Right lobe of liver (tissue), 6 donors: Measurements from ENCODE around the gene ERG28. TPM values are rescaled to one million over a fixed set of nuclear protein-coding genes. Genes with fewer than 3 reads are reported as not detected.
A peak's percentile ranks its signal among the peaks of the same experiment; 100 is the strongest.

ENCODE experiments used
- ATAC-seq, 4 donors: fragments of 200-7000 bp; cut with Tn5 transposase; one replicate each; pipeline ENCODE4 v1.9.1; 2020; ENCODE audit warnings: mild to moderate bottlenecking in 4 of 4, moderate library complexity in 4 of 4
- DNase-seq, 3 donors: peaks; one replicate each; pipeline ENCODE4 v3.0.0-alpha.2; 2020
- H3K27ac ChIP-seq, 3 donors: fragments of 200-600 bp; one replicate each; pipeline ENCODE4 v1.8.0; 2022
- H3K27me3 ChIP-seq, 2 donors: fragments of 200-600 bp; one replicate each; pipeline ENCODE4 v1.8.0; 2022
- H3K36me3 ChIP-seq, 4 donors: fragments of 200-600 bp; sonication (generic) in 1 of 4; one replicate each; pipeline versions ENCODE4 v1.5.1 to v1.8.0; 2017 to 2022; ENCODE audit warnings: control low read depth in 1 of 4
- H3K4me1 ChIP-seq, 4 donors: fragments of 200-600 bp; sonication (generic) in 1 of 4; one replicate each; pipeline versions ENCODE4 v1.5.1 to v1.8.0; 2017 to 2022; ENCODE audit warnings: control low read depth in 1 of 4
- H3K4me3 ChIP-seq, 3 donors: fragments of 200-600 bp; one replicate each; pipeline ENCODE4 v1.8.0; 2022
- H3K9me3 ChIP-seq, 4 donors: fragments of 200-600 bp; sonication (generic) in 1 of 4; one replicate each; pipeline versions ENCODE4 v1.5.1 to v1.8.0; 2017 to 2022; ENCODE audit warnings: control low read depth in 1 of 4
- CTCF ChIP-seq, 4 donors: fragments of 200-600 bp in 3 of 4; fragments of 450-650 bp in 1 of 4; IDR thresholded peaks; one replicate each; pipeline versions ENCODE4 v1.5.1 to v1.8.0; 2016 to 2022; ENCODE audit warnings: antibody characterized with exemption in 4 of 4, mild to moderate bottlenecking in 2 of 4
- POLR2A ChIP-seq: fragments of 450-650 bp; IDR thresholded peaks from one replicate; pipeline ENCODE4 v1.6.1; 2017; ENCODE audit warnings: antibody characterized with exemption, mild to moderate bottlenecking
- WGBS: methylation state at CpG from one replicate; pipeline ENCODE4 v1.1.6; 2018; ENCODE audit warnings: low coverage, low lambda C conversion rate; ENCODE audit not compliant: insufficient coverage; ENCODE audit errors: missing lambda C conversion rate; 5-methylcytosine and 5-hydroxymethylcytosine counted together
- intact Hi-C, 2 donors: fragments of 100-400 bp; cut with DNase I; formaldehyde crosslinking; loops; one replicate each; pipeline versions ENCODE4 v1.11.2 to v1.14.1; 2022
- total RNA-seq, 6 experiments: library from RNA; depleted of rRNA in 2 of 6; stranded (reverse); fragments of >200 nt in 2 of 6; fragmentation: NEBNext Ultra II Directional in 3 of 6; extraction: Animal tissue kit (Norgen Biotek cat#: 25700) in 3 of 6; gene quantifications; one replicate each; pipeline versions ENCODE4 v1.1.0 to v1.2.4, GENCODE V29; 2016 to 2023
- donor health status: DM: no; HTN: yes; CAD: no.
- donor health status: DM: no; HTN: no; CAD: no.
- donor health status: DM: no; HTN: no; CAD: no.
- donor health status: DM: no; HTN: yes; CAD: no.
- donor health status: DM: no; HTN: yes; CAD: no.

Gene ERG28
- total RNA-seq, 6 experiments from 2014 or later = 7.9 to 31.5 (median 20.1) TPM

GRCh38 chr14:75685910-75686309 lies 25.2 kb upstream of the ERG28 start:
- Histone ChIP-seq H3K27me3 (no peaks in the 10 kb centered on the region), H3K27ac (no peak overlapping the region), H3K36me3 (peaks cover 0 to 22% (median 7%) of the 10 kb centered on the region in 4 donors), H3K4me3 (no peak overlapping the region), H3K4me1 (peaks cover 0 to 11% (median 0%) of the 10 kb centered on the region in 4 donors), H3K9me3 (no peaks in the 10 kb centered on the region)
- peak in 1 of 4 donors; percentile 57 for ATAC-seq
- 21% methylated on average over 2 of the region's 2 CpGs for WGBS
- TF ChIP-seq CTCF (IDR thresholded peaks at IDR 0.05) = no peak
- TF ChIP-seq POLR2A = no peak
- intact Hi-C loops = no loop called here
- DNase-seq = no peak

GRCh38 chr14:75675265-75675960 lies 14.7 kb upstream of the ERG28 start:
- no peaks in the 10 kb centered on the region for H3K27me3 ChIP-seq
- no peaks in the 10 kb centered on the region for H3K9me3 ChIP-seq
- ATAC-seq = no peak
- H3K27ac ChIP-seq = no peak overlapping the region
- no peak for DNase-seq
- WGBS = 80% methylated on average over 2 of the region's 2 CpGs
- H3K4me1 ChIP-seq = no peaks in the 10 kb centered on the region
- TF ChIP-seq POLR2A = no peak
- no peak for TF ChIP-seq CTCF (IDR thresholded peaks at IDR 0.05)
- H3K36me3 ChIP-seq = peaks cover 0 to 1% (median 0%) of the 10 kb centered on the region in 4 donors
- H3K4me3 ChIP-seq = no peak overlapping the region
- intact Hi-C loops = no loop called here

- WGBS = 59% methylated on average over 4 of the region's 4 CpGs
These were observed 12.8 kb upstream of the ERG28 start for GRCh38 chr14:75673345-75674035.

GRCh38 chr14:75672605-75673192 lies 12.0 kb upstream of the ERG28 start:
- WGBS = 67% methylated on average over 1 of the region's 1 CpG
- no peak for TF ChIP-seq CTCF (IDR thresholded peaks at IDR 0.05)
- no peak for TF ChIP-seq POLR2A
- Histone ChIP-seq H3K27me3 (no peaks in the 10 kb centered on the region), H3K36me3 (peaks cover 0 to 16% (median 0%) of the 10 kb centered on the region in 4 donors), H3K9me3 (no peaks in the 10 kb centered on the region), H3K27ac (no peak overlapping the region), H3K4me3 (no peak overlapping the region), H3K4me1 (no peaks in the 10 kb centered on the region)
- no peak for DNase-seq
- ATAC-seq = no peak
- intact Hi-C loops = no loop called here

More at GRCh38 chr14:75673345-75674035, 12.8 kb upstream of the ERG28 start:
- no peak for TF ChIP-seq POLR2A
- TF ChIP-seq CTCF (IDR thresholded peaks at IDR 0.05) = no peak
- H3K27me3 ChIP-seq = no peaks in the 10 kb centered on the region
- DNase-seq = no peak
- no peak for ATAC-seq
- H3K27ac ChIP-seq = no peak overlapping the region
- peaks cover 0 to 16% (median 0%) of the 10 kb centered on the region in 4 donors for H3K36me3 ChIP-seq
- intact Hi-C loops = no loop called here
- H3K9me3 ChIP-seq = no peaks in the 10 kb centered on the region
- H3K4me1 ChIP-seq = no peaks in the 10 kb centered on the region
- H3K4me3 ChIP-seq = no peak overlapping the region
